SW 1271 (cell line): ENCODE results near the gene CR1.
"Not testable (repeated sequence)": the region's sequence is repeated elsewhere in the genome, so short reads cannot be mapped to it uniquely, and the experiment has no call there.

Experiments
- DNase-seq, 2 experiments: peaks; one replicate each; lab custom pipeline; 2025; lab: John Stamatoyannopoulos, UW

Gene CR1

DNA sequence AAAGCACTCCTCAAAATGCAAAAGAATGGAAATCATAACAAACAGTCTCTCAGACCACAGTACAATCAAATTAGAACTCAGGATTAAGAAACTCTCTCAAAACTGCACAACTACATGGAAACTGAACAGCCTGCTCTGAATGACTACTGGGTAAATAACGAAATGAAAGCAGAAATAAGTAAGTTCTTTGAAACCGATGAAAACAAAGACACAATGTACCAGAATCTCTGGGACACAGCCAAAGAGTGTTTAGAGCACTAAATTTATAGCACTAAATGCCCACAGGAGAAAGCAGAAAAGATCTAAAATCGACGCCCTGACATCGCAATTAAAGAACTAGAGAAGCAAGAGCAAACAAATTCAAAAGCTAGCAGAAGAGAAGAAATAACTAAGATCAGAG, 95.2 kb downstream of the CR1 start:
- DNase-seq: not testable (repeated sequence)

DNA sequence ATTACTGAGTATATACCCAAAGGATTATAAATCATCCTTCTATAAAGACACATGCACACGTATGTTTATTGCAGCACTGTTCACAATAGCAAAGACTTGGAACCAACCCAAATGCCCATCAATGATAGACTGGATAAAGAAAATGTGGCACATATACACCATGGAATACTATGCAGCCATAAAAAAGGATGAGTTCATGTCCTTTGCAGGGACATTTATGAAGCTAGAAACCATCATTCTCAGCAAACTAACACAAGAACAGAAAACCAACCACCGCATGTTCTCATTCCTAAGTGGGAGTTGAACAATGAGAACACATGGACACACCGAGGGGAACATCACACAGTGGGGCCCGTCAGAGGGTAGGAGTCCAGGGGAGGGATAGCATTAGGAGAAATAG, 98.1 kb downstream of the CR1 start:
- DNase-seq: not testable (repeated sequence)

DNA sequence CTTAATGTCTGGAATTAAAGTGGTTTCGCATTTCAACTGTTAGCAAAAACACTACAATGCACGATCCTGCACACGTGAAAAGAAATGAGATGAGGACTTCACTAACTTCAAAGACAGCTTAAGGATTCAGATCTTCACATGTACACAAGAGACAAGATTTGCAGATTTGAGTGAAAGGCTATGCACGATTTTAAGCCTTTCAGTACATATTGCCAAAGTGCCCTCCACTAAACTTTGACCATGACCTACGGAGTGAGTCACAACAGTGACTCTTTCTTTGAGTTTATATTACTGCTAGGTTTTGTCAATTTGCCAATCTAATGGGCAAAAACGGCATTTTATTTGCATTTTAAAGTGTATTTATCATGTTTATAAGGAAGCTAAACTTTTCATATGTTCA, 107.8 kb downstream of the CR1 start:
- no peak for DNase-seq

DNA sequence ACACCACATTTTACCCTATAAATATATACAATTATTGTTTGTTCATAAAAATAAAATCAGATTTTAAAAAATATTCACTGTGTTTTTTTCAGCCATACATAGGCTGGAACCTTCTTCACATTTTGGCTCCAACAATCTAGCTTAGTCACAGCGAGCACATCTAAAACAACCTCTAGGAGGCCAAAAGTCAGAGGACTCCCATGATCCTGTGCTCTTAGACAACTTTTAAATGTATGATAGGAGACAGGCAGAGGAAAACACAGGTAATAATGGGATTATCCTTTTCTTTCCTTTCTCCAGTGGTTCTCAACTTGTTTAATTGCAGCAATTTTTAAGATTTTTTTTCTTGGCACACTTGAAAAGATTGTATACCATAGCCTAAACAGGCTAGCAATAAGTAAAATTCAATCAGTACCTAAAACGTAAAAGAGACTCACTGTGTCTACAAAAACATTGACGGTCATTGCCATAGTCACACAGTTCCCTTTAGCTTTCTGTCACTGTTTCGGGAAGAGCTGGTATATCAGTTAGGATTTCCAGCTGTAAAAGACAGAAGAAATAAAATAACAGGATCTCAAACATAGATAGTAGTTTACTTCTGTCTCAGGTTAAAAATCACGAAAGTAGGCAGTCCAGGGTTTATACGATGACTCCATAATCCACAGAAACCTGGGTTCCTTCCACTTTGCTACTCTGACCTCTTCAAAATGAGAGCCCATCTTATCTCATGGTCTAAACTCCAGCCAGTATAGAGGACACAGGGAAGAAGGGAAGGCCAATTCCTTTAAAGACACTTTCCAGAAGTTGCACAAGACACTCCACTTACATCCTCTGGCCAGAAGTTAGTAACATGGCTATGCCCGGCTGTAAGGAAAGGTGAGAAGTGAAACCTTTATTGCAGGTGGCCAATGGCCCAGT, 109.7 kb downstream of the CR1 start:
- DNase-seq: no peak

DNA sequence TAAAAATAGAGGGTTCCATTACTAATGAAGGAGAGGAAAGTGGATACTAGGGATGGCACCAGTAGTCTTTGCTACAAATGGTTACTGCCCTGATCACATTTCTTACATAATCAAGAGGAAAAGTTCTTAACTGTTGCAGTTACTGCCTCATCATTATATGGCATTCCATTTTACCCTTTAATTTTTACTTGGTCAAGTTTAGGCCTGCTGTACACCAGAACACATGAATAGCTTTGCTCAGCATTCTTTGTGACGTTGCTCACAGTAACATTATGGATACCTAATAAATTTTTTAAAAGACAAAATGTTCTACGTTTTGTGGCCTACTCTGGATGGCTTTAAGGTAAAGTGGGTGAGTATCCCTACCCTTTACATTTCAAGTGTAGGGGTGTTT, 110.4 kb downstream of the CR1 start:
- DNase-seq: no peak

DNA sequence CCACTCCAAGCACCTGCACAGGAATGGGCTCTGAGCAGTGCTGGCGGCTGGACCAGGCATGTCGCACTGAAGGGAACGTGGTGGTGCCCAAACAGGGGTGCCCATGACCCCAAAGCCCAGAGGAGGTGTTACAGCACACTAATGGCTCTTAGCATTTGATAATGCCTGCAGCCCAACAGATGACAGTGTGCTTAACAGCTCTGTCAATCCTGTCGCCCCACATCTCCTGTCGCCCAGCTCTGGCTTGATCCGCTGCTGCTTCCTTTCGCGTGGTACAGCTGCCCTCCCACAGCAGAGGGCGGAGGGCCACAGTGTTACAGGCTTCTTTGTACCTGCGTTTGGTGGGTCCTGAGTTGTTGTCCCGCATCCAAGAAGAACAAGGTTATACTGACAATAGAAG, 116.8 kb downstream of the CR1 start:
- DNase-seq: no peak

DNA sequence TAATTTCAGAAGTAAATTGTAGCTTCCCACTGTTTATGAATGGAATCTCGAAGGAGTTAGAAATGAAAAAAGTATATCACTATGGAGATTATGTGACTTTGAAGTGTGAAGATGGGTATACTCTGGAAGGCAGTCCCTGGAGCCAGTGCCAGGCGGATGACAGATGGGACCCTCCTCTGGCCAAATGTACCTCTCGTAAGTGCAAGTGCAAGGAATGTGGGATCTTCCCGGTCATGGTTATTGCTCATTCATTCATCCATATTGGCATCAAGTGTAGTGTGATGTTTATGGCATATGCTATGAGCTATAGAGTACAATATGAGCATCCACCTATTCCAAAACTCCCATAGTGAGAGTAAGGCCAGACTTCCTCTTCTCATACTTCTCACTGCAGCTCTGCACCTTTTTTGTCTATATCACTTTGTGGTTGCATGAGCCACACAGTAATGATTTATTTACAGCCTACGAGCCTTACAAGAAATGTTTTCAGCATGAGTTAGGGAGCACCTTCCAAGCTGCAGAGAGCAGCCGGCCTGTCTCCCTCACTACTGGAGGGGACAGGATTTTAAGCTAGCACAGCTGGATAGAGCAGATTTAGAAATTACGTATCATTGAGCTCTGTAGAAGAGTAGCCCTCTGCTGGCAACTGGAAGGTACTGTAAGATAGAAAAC, 124.0 kb downstream of the CR1 start:
- DNase-seq: peak in 1 of 2 experiments; percentile 18

DNA sequence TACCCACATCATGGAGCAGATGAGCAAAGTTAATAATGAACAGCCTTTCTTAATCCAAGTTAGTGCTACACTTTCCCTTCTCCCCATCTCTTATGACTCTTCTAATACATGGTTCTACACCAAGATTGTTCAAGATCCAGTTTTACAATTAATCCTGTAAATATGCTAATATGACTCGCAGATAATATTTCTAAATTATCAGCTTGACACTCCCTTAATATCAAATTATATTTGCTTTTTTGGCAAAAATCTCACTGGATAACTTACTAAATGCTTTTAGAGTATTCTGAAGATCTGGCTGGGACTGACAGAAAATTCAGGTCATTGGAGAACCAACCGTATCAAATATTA, 124.6 kb downstream of the CR1 start:
- DNase-seq: no peak

DNA sequence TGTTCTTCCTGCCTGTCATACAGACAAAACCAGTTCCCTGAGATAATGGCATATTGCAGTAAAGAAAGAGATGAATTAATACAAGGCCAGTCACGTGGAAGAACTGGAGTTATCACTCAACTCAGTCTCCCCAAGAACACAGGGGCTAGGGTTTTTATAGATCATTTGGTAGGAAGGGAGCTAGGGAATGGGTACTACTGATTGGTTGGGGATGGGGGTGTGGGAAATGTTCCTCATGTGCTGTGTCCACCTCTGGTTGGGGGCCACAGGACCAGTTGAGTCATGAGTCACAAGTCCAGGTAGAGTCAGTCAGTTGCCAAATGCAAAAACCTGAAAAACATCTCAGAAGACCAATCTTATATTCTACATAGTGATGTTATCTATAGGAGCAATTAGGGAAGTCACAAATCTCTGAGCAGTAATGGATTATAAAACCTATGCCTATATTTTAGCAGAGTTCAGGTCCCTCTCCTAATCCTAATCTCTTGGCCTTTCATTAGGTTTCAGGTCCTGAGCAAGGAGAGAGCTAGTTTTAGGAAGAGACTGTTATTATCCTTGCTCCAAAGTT, 129.6 kb downstream of the CR1 start:
- DNase-seq: not testable (repeated sequence)

DNA sequence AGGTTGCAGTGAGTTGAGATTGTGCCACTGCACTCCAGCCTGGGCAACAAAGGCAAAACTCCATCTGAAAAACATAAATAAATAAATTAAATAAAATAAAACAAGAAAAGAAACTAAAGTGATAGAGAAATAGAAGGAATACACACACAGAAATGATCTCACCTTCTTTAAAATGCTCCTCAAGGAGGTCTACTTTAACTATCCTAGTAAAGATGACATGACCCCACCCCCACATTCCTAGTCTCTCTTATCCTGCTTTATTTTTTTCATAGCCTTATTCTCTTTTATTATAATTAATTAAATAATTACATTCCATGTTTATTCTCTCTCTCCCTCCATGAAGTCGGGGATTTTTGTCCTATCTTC, 131.0 kb downstream of the CR1 start:
- no peak for DNase-seq

DNA sequence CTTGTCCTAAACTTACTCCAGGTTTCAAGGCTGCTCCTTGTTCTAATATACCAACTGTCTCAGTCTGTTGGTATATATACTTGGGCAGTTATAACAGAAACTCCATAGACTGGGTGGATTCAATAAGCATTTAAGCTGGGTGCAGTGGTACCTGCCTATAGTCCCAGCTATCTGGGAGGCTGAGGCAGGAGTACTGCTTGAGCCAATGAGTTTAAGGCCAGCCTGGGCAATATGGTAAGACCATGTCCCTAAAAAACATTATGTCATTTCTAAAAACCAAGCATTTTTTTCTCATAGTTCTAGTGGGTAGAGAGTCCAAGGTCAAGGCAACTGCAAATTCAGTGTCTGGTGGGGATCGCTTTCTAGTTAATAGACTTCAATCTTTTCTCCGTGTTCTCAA, 131.5 kb downstream of the CR1 start:
- DNase-seq: no peak

DNA sequence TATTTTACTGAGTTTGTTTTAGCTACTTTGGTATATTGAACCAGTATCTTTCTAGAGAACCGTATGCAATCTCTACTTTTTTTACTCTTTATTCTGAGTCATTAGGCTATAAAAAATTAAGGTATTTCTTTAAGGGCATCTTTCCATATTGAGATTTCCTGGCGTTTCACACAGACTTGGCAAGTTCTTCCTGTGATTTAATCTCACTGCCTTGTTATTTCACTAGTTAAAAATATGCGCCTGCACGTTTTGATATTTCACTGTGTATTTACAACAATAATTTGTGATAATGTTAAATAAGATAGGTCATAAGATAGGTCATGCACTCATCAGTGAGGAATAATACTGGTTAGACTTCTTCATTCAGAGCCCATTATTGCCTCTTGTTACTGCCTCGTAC, 132.8 kb downstream of the CR1 start:
- no peak for DNase-seq

DNA sequence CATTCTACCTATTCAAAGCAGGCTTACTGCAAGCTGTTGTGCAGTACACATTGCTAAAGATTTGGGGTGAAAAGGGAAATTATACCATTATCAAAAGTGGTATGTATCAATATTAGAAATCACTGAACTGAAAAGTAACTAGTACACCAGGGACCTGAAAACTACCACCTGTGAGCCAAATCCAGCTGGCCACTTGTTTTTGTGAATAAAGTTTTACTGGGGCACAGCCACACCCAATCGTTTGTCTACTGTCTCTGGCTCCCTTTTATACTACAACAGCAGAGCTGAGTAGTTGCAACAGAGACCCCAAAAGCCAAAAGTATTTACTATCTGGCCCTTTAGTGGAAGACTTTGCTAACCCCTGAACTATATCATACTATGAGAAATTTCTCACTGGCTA, 135.2 kb downstream of the CR1 start:
- DNase-seq: no peak

DNA sequence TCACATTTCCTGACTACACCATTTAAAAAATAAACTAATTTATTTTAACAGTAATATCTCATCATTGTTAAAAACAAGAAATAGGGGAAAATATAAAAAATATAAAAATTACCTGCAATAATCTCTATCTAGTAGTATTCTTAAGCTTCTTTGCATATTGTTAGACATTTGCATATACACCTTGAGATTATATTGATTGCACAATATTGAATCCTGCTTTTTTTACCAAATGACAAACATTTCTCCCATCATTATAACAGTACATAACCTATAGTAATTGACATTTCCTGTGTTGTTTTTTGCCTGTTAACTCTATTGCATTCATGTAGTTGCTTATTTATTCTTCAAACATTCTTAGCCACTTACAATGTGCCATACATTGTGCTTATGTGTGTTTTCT, 137.3 kb downstream of the CR1 start:
- no peak for DNase-seq

DNA sequence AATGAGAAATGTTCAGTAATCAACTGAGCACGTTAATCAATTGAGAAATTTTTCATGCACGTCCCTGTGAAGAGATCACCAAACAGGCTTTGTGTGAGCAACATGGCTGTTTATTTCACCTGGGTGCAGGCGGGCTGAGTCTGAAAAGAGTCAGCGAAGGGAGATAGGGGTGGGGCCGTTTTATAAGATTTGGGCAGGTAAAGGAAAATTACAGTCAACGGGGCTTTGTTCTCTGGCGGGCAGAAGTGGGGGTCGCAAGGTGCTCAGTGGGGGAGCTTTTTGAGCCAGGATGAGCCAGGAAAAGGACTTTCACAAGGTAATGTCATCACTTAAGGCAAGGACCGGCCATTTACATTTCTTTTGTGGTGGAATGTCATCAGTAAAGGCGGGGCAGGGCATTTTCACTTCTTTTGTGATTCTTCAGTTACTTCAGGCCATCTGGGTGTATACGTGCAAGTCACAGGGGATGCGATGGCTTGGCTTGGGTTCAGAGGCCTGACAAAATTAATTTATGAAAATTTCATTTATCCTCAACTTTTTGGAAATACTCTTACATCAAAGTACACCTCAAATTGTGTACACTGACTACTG, 137.8 kb downstream of the CR1 start:
- not testable (repeated sequence) for DNase-seq

DNA sequence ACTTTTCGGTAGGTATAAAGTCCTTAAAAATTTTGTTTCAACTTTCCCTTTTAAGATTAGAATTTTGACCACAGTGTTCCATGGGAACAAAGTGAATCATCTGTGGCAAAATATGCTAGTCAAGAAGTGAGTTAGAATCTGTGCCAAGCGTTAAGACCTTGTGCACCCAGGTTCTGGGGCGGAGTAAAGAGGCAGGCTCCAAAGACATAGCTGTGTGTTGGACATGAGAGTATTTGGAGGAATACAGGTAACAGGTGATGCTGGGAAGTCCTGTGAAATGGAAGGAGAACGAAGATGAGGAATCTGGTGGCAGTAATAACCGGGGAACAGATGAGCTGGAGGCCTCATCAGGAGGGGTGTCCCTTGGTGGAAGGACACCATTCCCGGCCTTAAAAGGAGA, 138.3 kb downstream of the CR1 start:
- not testable (repeated sequence) for DNase-seq

DNA sequence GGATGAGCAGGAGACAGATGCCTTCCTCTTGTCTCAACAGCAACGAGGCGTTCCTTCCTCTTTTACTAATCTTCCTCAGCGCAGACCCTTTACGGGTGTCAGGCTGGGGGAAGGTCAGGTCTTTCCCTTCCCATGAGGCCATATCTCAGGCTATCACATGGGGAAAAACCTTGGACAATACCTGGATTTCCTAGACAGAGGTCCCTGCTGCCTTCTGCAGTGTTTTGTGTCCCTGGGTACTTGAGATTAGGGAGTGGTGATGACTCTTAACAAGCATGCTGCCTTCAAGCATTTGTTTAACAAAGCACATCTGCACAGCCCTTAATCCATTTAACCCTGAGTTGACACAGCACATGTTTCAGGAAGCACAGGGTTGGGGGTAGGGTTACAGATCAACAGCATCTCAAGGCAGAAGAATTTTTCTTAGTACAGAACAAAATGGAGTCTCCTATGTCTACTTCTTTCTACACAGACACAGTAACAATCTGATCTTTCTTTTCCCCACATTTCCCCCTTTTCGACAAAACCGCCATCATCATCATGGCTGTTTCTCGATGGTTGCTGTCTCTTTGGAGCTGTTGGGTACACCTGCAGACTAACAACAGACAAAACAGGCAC, 139.7 kb downstream of the CR1 start:
- not testable (repeated sequence) for DNase-seq

DNA sequence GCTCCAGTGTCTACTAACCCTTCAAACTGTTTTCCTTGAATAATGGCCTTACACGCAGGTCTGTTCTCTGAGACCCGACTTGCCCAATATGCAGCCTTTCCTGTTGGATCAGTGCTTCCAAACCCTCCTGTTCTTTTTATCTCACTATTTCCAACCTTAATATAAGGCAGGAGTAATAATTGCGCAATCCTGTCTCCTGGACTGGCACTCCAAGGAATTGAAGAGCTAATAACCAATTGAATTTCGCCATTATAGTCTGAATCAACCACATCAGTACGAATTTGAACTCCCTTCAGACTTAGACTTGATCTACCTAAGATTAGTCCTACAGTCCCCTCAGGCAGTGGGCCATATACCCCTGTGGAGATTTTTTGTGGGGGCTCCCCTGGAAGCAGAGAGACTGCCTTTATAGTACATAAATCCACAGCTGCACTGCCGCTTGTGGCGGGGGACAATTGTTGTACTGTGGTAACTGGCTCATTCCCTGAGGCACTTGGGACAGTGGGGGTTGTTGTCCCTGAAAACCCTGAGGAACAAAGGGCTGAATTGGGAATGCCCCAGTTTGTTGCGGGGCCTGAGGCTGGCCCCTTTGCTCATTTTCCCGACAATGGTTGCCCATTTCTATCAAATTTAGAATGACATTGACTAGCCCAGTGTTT, 142.7 kb downstream of the CR1 start:
- not testable (repeated sequence) for DNase-seq

DNA sequence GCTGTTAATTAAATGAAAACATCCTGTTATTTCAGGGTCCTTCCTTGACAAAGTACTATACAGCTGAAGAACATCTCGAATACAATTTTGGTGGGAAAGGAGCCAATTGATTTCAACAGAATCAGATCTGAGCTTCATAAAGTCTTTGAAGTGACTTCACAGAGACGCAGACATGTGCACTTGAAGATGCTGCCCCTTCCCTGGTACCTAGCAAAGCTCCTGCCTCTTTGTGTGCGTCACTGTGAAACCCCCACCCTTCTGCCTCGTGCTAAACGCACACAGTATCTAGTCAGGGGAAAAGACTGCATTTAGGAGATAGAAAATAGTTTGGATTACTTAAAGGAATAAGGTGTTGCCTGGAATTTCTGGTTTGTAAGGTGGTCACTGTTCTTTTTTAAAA, 143.4 kb downstream of the CR1 start:
- DNase-seq: not testable (repeated sequence)

DNA sequence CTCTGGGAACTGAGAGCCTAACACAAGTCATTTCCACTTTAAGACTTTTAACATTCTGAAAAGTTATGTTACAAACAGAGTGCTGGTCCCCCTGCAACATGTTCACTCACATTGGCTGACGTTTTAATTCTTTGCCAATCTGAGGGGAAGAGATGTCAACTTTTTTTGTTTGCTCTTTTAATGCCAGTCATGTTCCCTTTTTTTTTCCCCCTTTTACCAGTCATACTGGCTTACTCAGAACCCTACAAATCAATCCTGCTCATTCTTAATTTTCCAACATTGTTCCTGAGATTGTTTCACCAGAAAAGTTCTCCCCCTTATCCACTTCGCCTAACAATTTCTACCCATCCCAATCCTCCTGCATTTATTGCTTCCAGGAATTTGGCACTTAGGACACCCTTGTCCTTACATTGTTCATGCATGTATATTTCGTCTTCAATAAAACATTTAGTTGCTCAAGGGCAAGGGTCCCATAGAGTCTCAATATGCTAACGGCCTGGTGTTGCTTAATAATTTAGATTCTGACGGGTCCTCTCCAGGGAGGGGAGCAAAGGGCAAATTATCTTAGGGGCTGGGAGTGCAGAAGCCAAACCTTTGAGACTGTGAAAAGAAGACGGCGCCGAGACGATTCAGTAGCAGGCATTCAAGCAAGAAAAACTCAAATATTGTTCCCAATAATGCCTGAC, 148.4 kb downstream of the CR1 start:
- no peak for DNase-seq
